CD8-positive, alpha-beta memory T cell (primary cell): ENCODE results near the gene ITGB3BP. TPM values are rescaled to one million over a fixed set of nuclear protein-coding genes. Genes with fewer than 3 reads are reported as not detected.

Experiments used
- CTCF ChIA-PET: fragments of 350-600 bp; sonication (Branson Sonifier 250); formaldehyde crosslinking; loops from one replicate; lab custom pipeline; 2021; ENCODE audit warnings: antibody characterized with exemption; lab: Charles Lee
- POLR2A ChIA-PET: fragments of 350-600 bp; sonication (Branson Sonifier 250); formaldehyde crosslinking; loops from one replicate; lab custom pipeline; 2021; ENCODE audit warnings: antibody characterized with exemption; lab: Charles Lee
- DNase-seq, 5 donors: peaks; one replicate each; pipeline versions ENCODE4 v3.0.0 to v3.0.0-alpha.2; 2020 to 2022; ENCODE audit warnings: mixed read lengths in 1 of 5
- H3K27ac ChIP-seq: one replicate; pipeline ENCODE4 v1.7.0; 2013; ENCODE audit warnings: low read depth, mild to moderate bottlenecking, low read length, moderate library complexity
- H3K27me3 ChIP-seq: 2 replicates; pipeline ENCODE4 v1.7.0; 2013; ENCODE audit warnings: low read length, mild to moderate bottlenecking; ENCODE audit not compliant: insufficient read depth, poor library complexity, severe bottlenecking
- H3K36me3 ChIP-seq: 2 replicates; pipeline ENCODE4 v1.7.0; 2013; ENCODE audit warnings: mild to moderate bottlenecking, low read length, moderate library complexity; ENCODE audit not compliant: insufficient read depth
- H3K4me1 ChIP-seq: 2 replicates; pipeline ENCODE4 v1.7.0; 2013; ENCODE audit warnings: mild to moderate bottlenecking, low read length, moderate library complexity; ENCODE audit not compliant: insufficient read depth
- H3K4me3 ChIP-seq: 2 replicates; pipeline ENCODE4 v1.7.0; 2013; ENCODE audit warnings: mild to moderate bottlenecking, low read length
- H3K9me3 ChIP-seq: 2 replicates; pipeline ENCODE4 v1.7.0; 2013; ENCODE audit warnings: mild to moderate bottlenecking, low read length
- H3K27ac Mint-ChIP-seq, 8 donors: one replicate each; pipeline ENCODE4 v1.8.0; 2020 to 2021; ENCODE audit warnings: mixed read lengths in 8 of 8, mild to moderate bottlenecking in 6 of 8, inconsistent platforms in 3 of 8, moderate library complexity in 3 of 8
- H3K27me3 Mint-ChIP-seq, 2 donors: one replicate each; pipeline ENCODE4 v1.8.0; 2020 to 2021; ENCODE audit warnings: mixed read lengths in 2 of 2, mild to moderate bottlenecking in 1 of 2, moderate library complexity in 1 of 2
- H3K36me3 Mint-ChIP-seq, 3 donors: one replicate each; pipeline ENCODE4 v1.8.0; 2020 to 2021; ENCODE audit warnings: mixed read lengths in 3 of 3, inconsistent platforms in 1 of 3, mild to moderate bottlenecking in 1 of 3
- H3K4me1 Mint-ChIP-seq, 3 donors: one replicate each; pipeline ENCODE4 v1.8.0; 2020 to 2021; ENCODE audit warnings: mixed read lengths in 3 of 3, inconsistent platforms in 1 of 3, mild to moderate bottlenecking in 1 of 3
- H3K4me3 Mint-ChIP-seq, 7 donors: one replicate each; pipeline ENCODE4 v1.8.0; 2020 to 2021; ENCODE audit warnings: mixed read lengths in 7 of 7, mild to moderate bottlenecking in 6 of 7, moderate library complexity in 4 of 7, inconsistent platforms in 2 of 7
- H3K9me3 Mint-ChIP-seq, 5 donors: one replicate each; pipeline ENCODE4 v1.8.0; 2020 to 2022; ENCODE audit warnings: mixed read lengths in 5 of 5, mild to moderate bottlenecking in 3 of 5, moderate library complexity in 2 of 5, inconsistent platforms in 1 of 5
- polyA plus RNA-seq: library from polyadenylated mRNA; unstranded; fragments of 300-500 nt; fragmentation: Illumina TruSeq; gene quantifications from one replicate; pipeline ENCODE4 v1.2.3, GENCODE V29; 2021
- total RNA-seq, 2 experiments: library from RNA; stranded (reverse); gene quantifications; one replicate each; pipeline ENCODE4 v1.2.3, GENCODE V29; 2021

Gene ITGB3BP
- total and polyA plus RNA-seq, 3 experiments from 2014 or later: 25.0 to 49.0 (median 45.0) TPM

DNA sequence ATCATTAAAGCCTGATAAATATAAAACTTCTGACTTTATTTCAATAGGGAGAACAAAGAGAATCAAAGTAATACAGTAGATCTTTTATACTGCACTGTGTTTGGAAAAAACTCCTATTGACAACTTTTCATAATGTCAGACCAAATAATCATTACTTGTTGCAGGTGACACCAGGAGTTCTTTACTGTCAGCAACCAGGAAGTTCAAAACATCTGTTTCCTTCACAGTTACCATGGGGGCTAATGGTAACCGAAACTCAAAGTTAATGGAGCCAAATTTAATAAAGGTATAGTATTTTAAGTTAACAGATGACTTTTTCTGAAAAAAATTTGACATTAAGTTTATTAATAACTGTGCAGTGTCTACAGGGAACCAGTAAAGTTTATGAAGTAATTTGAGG is 10.9 kb upstream of the ITGB3BP start:
- no peak overlapping the region for H3K27ac Mint-ChIP-seq
- no peaks in the 10 kb centered on the region for H3K27me3 Mint-ChIP-seq
- CTCF ChIA-PET: no interaction called here
- no peak overlapping the region for H3K27ac ChIP-seq
- peaks cover 4% of the 10 kb centered on the region for H3K36me3 ChIP-seq
- no peaks in the 10 kb centered on the region for H3K4me1 ChIP-seq
- peaks cover 0 to 36% (median 7%) of the 10 kb centered on the region in 3 donors for H3K36me3 Mint-ChIP-seq
- no peaks in the 10 kb centered on the region for H3K4me1 Mint-ChIP-seq
- no peak overlapping the region for H3K4me3 Mint-ChIP-seq
- POLR2A ChIA-PET: no interaction called here
- H3K27me3 ChIP-seq: no peaks in the 10 kb centered on the region
- H3K4me3 ChIP-seq: no peak overlapping the region
- DNase-seq: no peak
- H3K9me3 Mint-ChIP-seq: no peaks in the 10 kb centered on the region
- H3K9me3 ChIP-seq: no peaks in the 10 kb centered on the region

DNA sequence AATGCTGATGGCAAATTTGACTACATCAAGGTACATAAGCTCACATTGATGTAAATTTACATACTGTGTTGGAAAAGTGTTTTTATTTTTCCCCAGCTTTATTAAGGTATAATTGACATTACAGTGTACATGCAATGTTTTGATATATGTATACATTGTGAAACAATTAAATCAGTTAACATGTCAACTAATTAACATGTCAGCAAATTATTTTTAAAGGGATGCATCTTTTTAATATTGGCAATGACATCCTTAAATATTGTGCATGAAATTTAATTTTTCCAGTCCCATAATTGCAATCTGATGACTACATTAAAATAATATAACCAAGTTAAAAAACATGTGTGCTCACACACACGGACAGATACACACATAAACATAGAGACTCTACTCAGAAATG is 9.7 kb upstream of the ITGB3BP start:
- no peak for DNase-seq
- Histone ChIP-seq H3K4me3 (no peak overlapping the region), H3K27ac (no peak overlapping the region), H3K36me3 (peaks cover 4% of the 10 kb centered on the region), H3K27me3 (no peaks in the 10 kb centered on the region), H3K4me1 (no peaks in the 10 kb centered on the region), H3K9me3 (no peaks in the 10 kb centered on the region)
- ChIA-PET CTCF (no interaction called here), POLR2A (no interaction called here)
- Mint-ChIP-seq H3K27ac (no peak overlapping the region), H3K4me3 (no peak overlapping the region), H3K27me3 (no peaks in the 10 kb centered on the region), H3K36me3 (peaks cover 0 to 43% (median 12%) of the 10 kb centered on the region in 3 donors), H3K9me3 (no peaks in the 10 kb centered on the region), H3K4me1 (no peaks in the 10 kb centered on the region)

- Histone ChIP-seq H3K4me1 (peaks cover 22% of the 10 kb centered on the region), H3K36me3 (no peaks in the 10 kb centered on the region), H3K4me3 (peak overlapping the region; percentile 92), H3K27ac (peak overlapping the region; percentile 95), H3K27me3 (no peaks in the 10 kb centered on the region), H3K9me3 (no peaks in the 10 kb centered on the region)
- H3K27me3 Mint-ChIP-seq: peaks cover 0 to 2% of the 10 kb centered on the region in 2 donors
- H3K36me3 Mint-ChIP-seq: peaks cover 0 to 36% (median 10%) of the 10 kb centered on the region in 3 donors
- H3K9me3 Mint-ChIP-seq: no peaks in the 10 kb centered on the region
- ChIA-PET CTCF (no interaction called here), POLR2A (no interaction called here)
- H3K27ac Mint-ChIP-seq: peak overlapping the region; percentile 81 to 99 (median 94)
- H3K4me3 Mint-ChIP-seq: peak overlapping the region; percentile 90 to 100 (median 96)
- peak in 1 of 5 donors; percentile 0 for DNase-seq
- H3K4me1 Mint-ChIP-seq: peaks cover 18 to 37% (median 31%) of the 10 kb centered on the region in 3 donors
Observed at GRCh38 chr1:63524201-63524600, 1.2 kb upstream of the ITGB3BP start.

DNA sequence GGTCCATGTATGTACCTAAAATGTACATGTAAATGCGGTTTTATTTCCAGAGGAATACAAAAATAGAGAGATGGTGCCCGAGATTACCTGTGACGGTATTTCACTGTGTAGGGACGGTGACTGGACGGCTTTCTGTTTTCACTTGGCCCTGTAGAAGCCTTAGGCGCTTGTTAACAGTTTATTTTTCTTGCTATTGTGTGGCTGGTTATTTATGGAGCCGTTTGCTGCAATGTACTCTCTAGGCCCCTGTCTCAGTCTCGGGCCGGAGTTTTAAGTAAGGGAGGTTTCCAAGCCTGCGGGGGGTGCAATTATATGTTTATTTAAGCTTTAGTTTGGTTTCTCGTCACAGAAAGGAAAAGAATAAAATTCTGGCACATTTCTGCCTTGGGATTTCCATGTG is 713 bp upstream of the ITGB3BP start:
- H3K4me3 ChIP-seq: peak overlapping the region; percentile 92
- H3K4me1 Mint-ChIP-seq: peaks cover 18 to 37% (median 31%) of the 10 kb centered on the region in 3 donors
- POLR2A ChIA-PET: no interaction called here

DNA sequence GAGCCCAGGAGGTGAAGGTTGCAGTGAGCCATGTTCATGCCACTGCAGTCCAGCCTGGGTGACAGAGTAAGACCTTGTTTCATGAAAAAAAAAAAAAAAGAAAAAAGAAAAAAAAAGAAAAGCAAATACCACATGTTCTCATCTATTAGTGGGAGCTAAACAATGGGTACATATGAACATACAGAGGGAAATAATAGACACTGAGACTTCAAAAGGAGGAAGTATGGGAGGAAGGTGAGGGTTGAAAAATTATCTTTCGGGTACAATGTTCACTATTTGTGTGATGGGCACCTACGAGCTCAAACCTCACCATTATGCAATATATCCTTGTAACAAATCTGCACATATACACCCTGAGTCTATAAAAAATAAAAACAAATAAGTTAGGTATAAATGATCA is 6.4 kb downstream of the ITGB3BP start:
- peaks cover 0 to 1% (median 0%) of the 10 kb centered on the region in 3 donors for H3K36me3 Mint-ChIP-seq
- H3K4me3 ChIP-seq: no peak overlapping the region
- ChIA-PET POLR2A (interaction anchor here (0.7 kb wide), 1 partner anchor 81 kb away, joined by 4 read pairs; no protein-coding TSS in a partner anchor), CTCF (no interaction called here)
- DNase-seq: no peak
- H3K9me3 ChIP-seq: no peaks in the 10 kb centered on the region
- H3K4me1 Mint-ChIP-seq: peaks cover 0 to 11% (median 6%) of the 10 kb centered on the region in 3 donors
- no peaks in the 10 kb centered on the region for H3K36me3 ChIP-seq
- H3K9me3 Mint-ChIP-seq: no peaks in the 10 kb centered on the region
- no peak overlapping the region for H3K27ac Mint-ChIP-seq
- no peak overlapping the region for H3K27ac ChIP-seq
- no peak overlapping the region for H3K4me3 Mint-ChIP-seq
- H3K27me3 ChIP-seq: no peaks in the 10 kb centered on the region
- no peaks in the 10 kb centered on the region for H3K4me1 ChIP-seq
- no peaks in the 10 kb centered on the region for H3K27me3 Mint-ChIP-seq

More for the DNA sequence above, 713 bp upstream of the ITGB3BP start:
- H3K36me3 ChIP-seq: no peaks in the 10 kb centered on the region
- peak overlapping the region; percentile 95 for H3K27ac ChIP-seq
- no peaks in the 10 kb centered on the region for H3K27me3 ChIP-seq
- CTCF ChIA-PET: no interaction called here
- H3K36me3 Mint-ChIP-seq: peaks cover 0 to 32% (median 10%) of the 10 kb centered on the region in 3 donors
- H3K9me3 ChIP-seq: no peaks in the 10 kb centered on the region
- H3K27me3 Mint-ChIP-seq: peaks cover 0 to 2% of the 10 kb centered on the region in 2 donors
- no peaks in the 10 kb centered on the region for H3K9me3 Mint-ChIP-seq
- peak overlapping the region; percentile 90 to 100 (median 96) for H3K4me3 Mint-ChIP-seq
- H3K27ac Mint-ChIP-seq: peak overlapping the region; percentile 93 to 99 (median 96)
- peaks cover 22% of the 10 kb centered on the region for H3K4me1 ChIP-seq
- no peak for DNase-seq

GRCh38 chr1:63512584-63512983 is 10.4 kb downstream of the ITGB3BP start:
- Histone ChIP-seq H3K4me3 (no peak overlapping the region), H3K4me1 (no peaks in the 10 kb centered on the region), H3K36me3 (no peaks in the 10 kb centered on the region), H3K27ac (no peak overlapping the region), H3K9me3 (no peaks in the 10 kb centered on the region), H3K27me3 (no peaks in the 10 kb centered on the region)
- no peak for DNase-seq
- Mint-ChIP-seq H3K36me3 (peaks cover 0 to 10% (median 3%) of the 10 kb centered on the region in 3 donors), H3K27ac (no peak overlapping the region), H3K9me3 (no peaks in the 10 kb centered on the region), H3K4me1 (peaks cover 0 to 3% (median 0%) of the 10 kb centered on the region in 3 donors), H3K27me3 (no peaks in the 10 kb centered on the region), H3K4me3 (no peak overlapping the region)
- ChIA-PET POLR2A (no interaction called here), CTCF (no interaction called here)

DNA sequence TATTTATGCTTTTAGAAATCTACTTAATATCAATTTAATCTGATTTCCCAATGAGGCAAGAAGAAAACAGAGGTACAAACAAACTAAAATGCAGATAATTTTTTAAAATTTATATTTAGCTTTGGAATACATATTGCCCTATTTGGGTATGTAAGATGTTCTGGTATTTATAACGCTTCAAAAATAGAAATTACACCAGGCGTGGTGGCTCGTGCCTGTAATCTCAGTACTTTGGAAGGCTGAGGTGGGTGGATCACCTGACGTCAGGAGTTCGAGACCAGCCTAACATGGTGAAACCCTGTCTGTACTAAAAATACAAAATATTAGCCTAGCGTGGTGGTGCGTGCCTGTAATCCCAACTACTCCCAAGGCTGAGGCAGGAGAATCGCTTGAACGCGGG is 13.3 kb downstream of the ITGB3BP start:
- H3K36me3 Mint-ChIP-seq: peaks cover 4 to 25% (median 9%) of the 10 kb centered on the region in 3 donors
- H3K27ac Mint-ChIP-seq: no peak overlapping the region
- Histone ChIP-seq H3K27ac (no peak overlapping the region), H3K36me3 (peaks cover 5% of the 10 kb centered on the region), H3K4me1 (no peaks in the 10 kb centered on the region), H3K27me3 (no peaks in the 10 kb centered on the region), H3K4me3 (no peak overlapping the region), H3K9me3 (no peaks in the 10 kb centered on the region)
- H3K4me1 Mint-ChIP-seq: no peaks in the 10 kb centered on the region
- ChIA-PET POLR2A (no interaction called here), CTCF (interaction anchor here (0.5 kb wide), 1 partner anchor 109 kb away, joined by 3 read pairs; no protein-coding TSS in a partner anchor)
- peaks cover 0 to 3% (median 0%) of the 10 kb centered on the region in 5 donors for H3K9me3 Mint-ChIP-seq
- H3K4me3 Mint-ChIP-seq: no peak overlapping the region
- no peak for DNase-seq
- H3K27me3 Mint-ChIP-seq: no peaks in the 10 kb centered on the region

DNA sequence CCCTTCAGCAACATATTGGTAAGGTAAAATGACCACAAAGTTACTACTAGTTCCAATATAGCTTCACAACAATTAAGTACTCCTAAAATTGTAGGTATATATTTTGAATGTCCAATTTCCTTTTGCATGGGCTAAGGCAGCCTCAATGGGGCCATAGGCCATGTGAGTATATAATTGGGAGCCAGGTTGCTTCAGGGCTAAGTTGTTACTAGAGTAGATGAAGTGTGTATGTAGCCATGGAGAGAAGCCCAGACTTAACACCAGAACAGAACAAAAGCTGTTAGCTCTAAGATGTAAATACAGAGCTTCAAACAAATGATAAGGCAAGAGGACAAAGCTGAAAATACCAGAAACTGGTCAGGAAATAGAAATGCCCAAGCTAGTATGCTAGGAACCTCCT is 16.2 kb downstream of the ITGB3BP start:
- ChIA-PET POLR2A (no interaction called here), CTCF (no interaction called here)
- no peaks in the 10 kb centered on the region for H3K4me1 ChIP-seq
- Mint-ChIP-seq H3K27ac (no peak overlapping the region), H3K27me3 (no peaks in the 10 kb centered on the region), H3K4me3 (no peak overlapping the region), H3K9me3 (peaks cover 0 to 3% (median 0%) of the 10 kb centered on the region in 5 donors), H3K36me3 (peaks cover 4 to 25% (median 13%) of the 10 kb centered on the region in 3 donors), H3K4me1 (no peaks in the 10 kb centered on the region)
- no peak overlapping the region for H3K4me3 ChIP-seq
- H3K9me3 ChIP-seq: no peaks in the 10 kb centered on the region
- H3K27ac ChIP-seq: no peak overlapping the region
- H3K27me3 ChIP-seq: no peaks in the 10 kb centered on the region
- DNase-seq: no peak
- peaks cover 5% of the 10 kb centered on the region for H3K36me3 ChIP-seq
